Nephron progenitor cell (in vitro differentiated cells): Measurements from ENCODE around the gene POU2F2.

Experiments used
- DNase-seq: peaks from one replicate; pipeline ENCODE4 v3.0.0; 2021
- H3K27ac Mint-ChIP-seq: 2 replicates; pipeline ENCODE4 v1.8.0; 2021; ENCODE audit warnings: mild to moderate bottlenecking, moderate library complexity, mixed read lengths
- H3K27me3 Mint-ChIP-seq: 2 replicates; pipeline ENCODE4 v1.8.0; 2021; ENCODE audit warnings: mild to moderate bottlenecking, low read depth, mixed read lengths; ENCODE audit not compliant: poor library complexity
- H3K36me3 Mint-ChIP-seq: 2 replicates; pipeline ENCODE4 v1.8.0; 2021; ENCODE audit warnings: low read depth, mixed read lengths
- H3K4me1 Mint-ChIP-seq: 2 replicates; pipeline ENCODE4 v1.8.0; 2021; ENCODE audit warnings: mixed read lengths
- H3K4me3 Mint-ChIP-seq: 2 replicates; pipeline ENCODE4 v1.8.0; 2021; ENCODE audit warnings: mild to moderate bottlenecking, moderate library complexity, mixed read lengths
- H3K9me3 Mint-ChIP-seq: 2 replicates; pipeline ENCODE4 v1.8.0; 2021; ENCODE audit warnings: mild to moderate bottlenecking, moderate library complexity, mixed read lengths
- TF ChIP-seq, protein P1 (sequence below): fragments of 200-600 bp; sonication (generic); IDR thresholded peaks from 2 replicates; pipeline ENCODE4 v1.5.0; 2021; ENCODE audit warnings: antibody characterized with exemption

The POU2F2 gene

DNA sequence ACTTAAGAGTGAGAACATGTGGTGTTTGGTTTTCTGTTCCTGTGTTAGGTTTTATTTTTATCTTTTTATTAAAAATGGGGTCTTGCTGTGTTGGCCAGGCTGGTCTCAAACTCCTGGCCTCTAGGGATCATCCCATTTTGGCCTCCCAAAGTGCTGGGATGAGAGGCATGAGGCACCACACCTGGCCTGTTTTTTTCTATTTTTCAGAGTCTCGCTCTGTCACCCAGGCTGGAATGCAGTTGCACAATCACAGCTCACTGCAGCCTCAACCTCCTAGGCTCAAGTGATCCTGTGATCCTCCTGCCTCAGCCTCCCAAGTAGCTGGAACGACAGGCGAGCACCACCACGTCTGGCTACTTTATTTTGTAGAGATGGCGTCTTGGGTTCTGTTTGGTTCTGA lies 48.7 kb downstream of the POU2F2 start:
- TF ChIP-seq, protein P1, sequence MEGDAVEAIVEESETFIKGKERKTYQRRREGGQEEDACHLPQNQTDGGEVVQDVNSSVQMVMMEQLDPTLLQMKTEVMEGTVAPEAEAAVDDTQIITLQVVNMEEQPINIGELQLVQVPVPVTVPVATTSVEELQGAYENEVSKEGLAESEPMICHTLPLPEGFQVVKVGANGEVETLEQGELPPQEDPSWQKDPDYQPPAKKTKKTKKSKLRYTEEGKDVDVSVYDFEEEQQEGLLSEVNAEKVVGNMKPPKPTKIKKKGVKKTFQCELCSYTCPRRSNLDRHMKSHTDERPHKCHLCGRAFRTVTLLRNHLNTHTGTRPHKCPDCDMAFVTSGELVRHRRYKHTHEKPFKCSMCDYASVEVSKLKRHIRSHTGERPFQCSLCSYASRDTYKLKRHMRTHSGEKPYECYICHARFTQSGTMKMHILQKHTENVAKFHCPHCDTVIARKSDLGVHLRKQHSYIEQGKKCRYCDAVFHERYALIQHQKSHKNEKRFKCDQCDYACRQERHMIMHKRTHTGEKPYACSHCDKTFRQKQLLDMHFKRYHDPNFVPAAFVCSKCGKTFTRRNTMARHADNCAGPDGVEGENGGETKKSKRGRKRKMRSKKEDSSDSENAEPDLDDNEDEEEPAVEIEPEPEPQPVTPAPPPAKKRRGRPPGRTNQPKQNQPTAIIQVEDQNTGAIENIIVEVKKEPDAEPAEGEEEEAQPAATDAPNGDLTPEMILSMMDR = no peak
- Mint-ChIP-seq H3K4me1 (peaks cover 32% of the 10 kb centered on the region), H3K4me3 (no peak overlapping the region), H3K9me3 (no peaks in the 10 kb centered on the region), H3K27ac (no peak overlapping the region), H3K27me3 (peaks cover 2% of the 10 kb centered on the region), H3K36me3 (peaks cover 44% of the 10 kb centered on the region)
- DNase-seq = no peak

DNA sequence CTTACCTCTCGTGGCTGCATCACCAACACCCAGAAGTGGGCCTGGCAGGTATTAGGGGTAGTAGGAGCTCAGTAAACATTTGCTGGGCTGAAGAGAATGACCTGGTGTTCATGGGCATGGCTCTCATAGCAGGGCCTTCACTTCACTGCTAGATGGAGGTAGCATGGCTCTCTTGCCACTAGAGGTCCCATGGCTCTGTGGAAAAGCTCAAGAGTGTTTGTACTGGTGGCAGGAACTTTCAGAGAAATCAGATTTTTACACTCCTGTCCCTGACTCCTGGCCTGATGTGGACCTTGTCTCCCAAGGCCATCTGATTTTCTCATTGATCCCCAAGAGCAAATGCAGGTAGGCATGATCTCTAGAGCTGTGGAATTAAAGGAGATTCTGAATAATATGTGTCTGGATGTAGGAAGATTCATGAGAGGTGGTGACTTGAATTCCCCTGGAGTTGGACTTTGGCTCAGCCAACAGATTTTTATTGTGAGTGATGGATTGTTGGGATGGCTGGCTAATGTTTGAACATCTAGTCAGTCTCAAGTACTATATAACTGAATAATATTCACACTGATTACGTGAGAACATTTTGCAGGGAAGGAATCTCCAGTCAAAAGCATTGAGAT lies 50.6 kb downstream of the POU2F2 start:
- H3K4me1 Mint-ChIP-seq = peaks cover 34% of the 10 kb centered on the region
- H3K4me3 Mint-ChIP-seq = no peak overlapping the region
- peak overlapping the region; percentile 84 for H3K27ac Mint-ChIP-seq
- no peaks in the 10 kb centered on the region for H3K9me3 Mint-ChIP-seq
- DNase-seq = no peak
- TF ChIP-seq, protein P1 = peak; percentile 39
- H3K27me3 Mint-ChIP-seq = peaks cover 2% of the 10 kb centered on the region
- peaks cover 54% of the 10 kb centered on the region for H3K36me3 Mint-ChIP-seq

GRCh38 chr19:42080764-42081375 lies 51.4 kb downstream of the POU2F2 start:
- H3K4me1 Mint-ChIP-seq = peaks cover 30% of the 10 kb centered on the region
- no peak overlapping the region for H3K27ac Mint-ChIP-seq
- H3K4me3 Mint-ChIP-seq = no peak overlapping the region
- no peak for DNase-seq
- peaks cover 2% of the 10 kb centered on the region for H3K27me3 Mint-ChIP-seq
- peaks cover 54% of the 10 kb centered on the region for H3K36me3 Mint-ChIP-seq
- TF ChIP-seq, protein P1 = no peak
- H3K9me3 Mint-ChIP-seq = no peaks in the 10 kb centered on the region

DNA sequence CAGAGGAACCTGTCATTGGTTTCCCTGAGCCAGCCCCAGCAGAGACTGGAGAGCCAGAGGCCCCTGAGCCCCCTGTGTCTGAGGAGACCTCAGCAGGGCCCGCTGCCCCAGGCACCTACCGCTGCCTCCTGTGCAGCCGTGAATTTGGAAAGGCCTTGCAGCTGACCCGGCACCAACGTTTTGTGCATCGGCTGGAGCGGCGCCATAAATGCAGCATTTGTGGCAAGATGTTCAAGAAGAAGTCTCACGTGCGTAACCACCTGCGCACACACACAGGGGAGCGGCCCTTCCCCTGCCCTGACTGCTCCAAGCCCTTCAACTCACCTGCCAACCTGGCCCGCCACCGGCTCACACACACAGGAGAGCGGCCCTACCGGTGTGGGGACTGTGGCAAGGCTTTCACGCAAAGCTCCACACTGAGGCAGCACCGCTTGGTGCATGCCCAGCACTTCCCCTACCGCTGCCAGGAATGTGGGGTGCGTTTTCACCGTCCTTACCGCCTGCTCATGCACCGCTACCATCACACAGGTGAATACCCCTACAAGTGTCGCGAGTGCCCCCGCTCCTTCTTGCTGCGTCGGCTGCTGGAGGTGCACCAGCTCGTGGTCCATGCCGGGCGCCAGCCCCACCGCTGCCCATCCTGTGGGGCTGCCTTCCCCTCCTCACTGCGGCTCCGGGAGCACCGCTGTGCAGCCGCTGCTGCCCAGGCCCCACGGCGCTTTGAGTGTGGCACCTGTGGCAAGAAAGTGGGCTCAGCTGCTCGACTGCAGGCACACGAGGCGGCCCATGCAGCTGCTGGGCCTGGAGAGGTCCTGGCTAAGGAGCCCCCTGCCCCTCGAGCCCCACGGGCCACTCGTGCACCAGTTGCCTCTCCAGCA lies 52.1 kb downstream of the POU2F2 start:
- H3K36me3 Mint-ChIP-seq = peaks cover 51% of the 10 kb centered on the region
- no peak overlapping the region for H3K27ac Mint-ChIP-seq
- TF ChIP-seq, protein P1 = no peak
- no peak overlapping the region for H3K4me3 Mint-ChIP-seq
- H3K9me3 Mint-ChIP-seq = no peaks in the 10 kb centered on the region
- DNase-seq = no peak
- peaks cover 36% of the 10 kb centered on the region for H3K4me1 Mint-ChIP-seq
- peaks cover 2% of the 10 kb centered on the region for H3K27me3 Mint-ChIP-seq

GRCh38 chr19:42079276-42079669 lies 53.0 kb downstream of the POU2F2 start:
- TF ChIP-seq, protein P1 = no peak
- H3K4me1 Mint-ChIP-seq = peaks cover 42% of the 10 kb centered on the region
- DNase-seq = no peak
- no peaks in the 10 kb centered on the region for H3K9me3 Mint-ChIP-seq
- no peak overlapping the region for H3K4me3 Mint-ChIP-seq
- H3K36me3 Mint-ChIP-seq = peaks cover 46% of the 10 kb centered on the region
- peak overlapping the region; percentile 42 for H3K27ac Mint-ChIP-seq
- H3K27me3 Mint-ChIP-seq = no peaks in the 10 kb centered on the region
